Fibroblast of villous mesenchyme (primary cell): ENCODE results near the gene COPS6. TPM values are rescaled to one million over a fixed set of nuclear protein-coding genes. Genes with fewer than 3 reads are reported as not detected.
A peak's percentile ranks its signal among the peaks of the same experiment; 100 is the strongest.

Experiments used
- DNase-seq: peaks from one replicate; pipeline ENCODE4 v3.0.0-alpha.2; 2010; ENCODE audit warnings: low read depth
- H3K4me3 ChIP-seq: 2 replicates; pipeline ENCODE4 v1.5.1; 2011; ENCODE audit warnings: low read depth, mild to moderate bottlenecking, low read length
- total RNA-seq: library from RNA; depleted of rRNA; stranded (reverse); fragments of >200 nt; gene quantifications from 2 replicates; pipeline ENCODE4 v1.2.3, GENCODE V29; 2012
- TF ChIP-seq, protein P1 (sequence below): IDR thresholded peaks from 2 replicates; pipeline ENCODE4 v1.5.1; 2012; ENCODE audit warnings: low read depth, mild to moderate bottlenecking, low read length; ENCODE audit not compliant: insufficient read depth

The COPS6 gene
- total RNA-seq, result 104 and 113 TPM in 2 replicates

DNA sequence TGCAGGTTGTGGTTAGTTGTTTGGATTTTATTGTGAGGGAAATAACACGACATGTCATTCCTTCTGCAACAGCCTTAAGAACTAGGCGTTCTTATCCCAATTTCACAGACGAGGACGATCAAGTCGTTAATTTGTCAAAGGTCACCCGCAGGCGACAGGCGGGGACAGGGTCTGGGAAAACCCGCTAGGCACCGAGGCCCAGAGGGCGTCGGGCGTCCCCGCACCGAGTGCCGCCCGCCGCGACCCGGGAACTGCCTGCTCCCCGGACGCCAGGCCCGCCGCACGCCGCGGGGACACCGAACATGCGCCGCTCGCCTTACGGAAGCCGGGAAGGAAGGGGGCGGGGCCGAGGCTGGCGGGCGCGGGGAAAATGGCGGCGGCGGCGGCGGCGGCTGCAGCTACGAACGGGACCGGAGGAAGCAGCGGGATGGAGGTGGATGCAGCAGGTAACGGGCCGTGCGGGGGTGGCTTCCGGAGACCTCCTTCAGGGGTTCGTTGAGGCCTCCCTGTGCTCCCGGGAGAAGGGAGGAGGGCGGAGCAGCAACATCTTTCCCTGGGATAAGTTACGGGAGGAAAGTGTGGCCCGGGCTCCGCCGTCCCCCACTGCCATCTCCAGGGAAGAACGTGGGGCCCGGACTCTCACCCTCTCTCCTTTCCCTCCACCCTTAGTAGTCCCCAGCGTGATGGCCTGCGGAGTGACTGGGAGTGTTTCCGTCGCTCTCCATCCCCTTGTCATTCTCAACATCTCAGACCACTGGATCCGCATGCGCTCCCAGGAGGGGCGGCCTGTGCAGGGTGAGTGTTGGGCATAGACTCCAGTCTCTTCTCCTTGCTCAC is at the start of gene COPS6:
TSS of gene COPS6 (plus strand) at position 349 of the 837 bp plus-strand sequence. CDS start at position 371, 22 bp downstream.
- TF ChIP-seq, protein P1, sequence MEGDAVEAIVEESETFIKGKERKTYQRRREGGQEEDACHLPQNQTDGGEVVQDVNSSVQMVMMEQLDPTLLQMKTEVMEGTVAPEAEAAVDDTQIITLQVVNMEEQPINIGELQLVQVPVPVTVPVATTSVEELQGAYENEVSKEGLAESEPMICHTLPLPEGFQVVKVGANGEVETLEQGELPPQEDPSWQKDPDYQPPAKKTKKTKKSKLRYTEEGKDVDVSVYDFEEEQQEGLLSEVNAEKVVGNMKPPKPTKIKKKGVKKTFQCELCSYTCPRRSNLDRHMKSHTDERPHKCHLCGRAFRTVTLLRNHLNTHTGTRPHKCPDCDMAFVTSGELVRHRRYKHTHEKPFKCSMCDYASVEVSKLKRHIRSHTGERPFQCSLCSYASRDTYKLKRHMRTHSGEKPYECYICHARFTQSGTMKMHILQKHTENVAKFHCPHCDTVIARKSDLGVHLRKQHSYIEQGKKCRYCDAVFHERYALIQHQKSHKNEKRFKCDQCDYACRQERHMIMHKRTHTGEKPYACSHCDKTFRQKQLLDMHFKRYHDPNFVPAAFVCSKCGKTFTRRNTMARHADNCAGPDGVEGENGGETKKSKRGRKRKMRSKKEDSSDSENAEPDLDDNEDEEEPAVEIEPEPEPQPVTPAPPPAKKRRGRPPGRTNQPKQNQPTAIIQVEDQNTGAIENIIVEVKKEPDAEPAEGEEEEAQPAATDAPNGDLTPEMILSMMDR, result no peak
- peak; percentile 82 for DNase-seq
- peak within 1 kb of the TSS; percentile 95 for H3K4me3 ChIP-seq

DNA sequence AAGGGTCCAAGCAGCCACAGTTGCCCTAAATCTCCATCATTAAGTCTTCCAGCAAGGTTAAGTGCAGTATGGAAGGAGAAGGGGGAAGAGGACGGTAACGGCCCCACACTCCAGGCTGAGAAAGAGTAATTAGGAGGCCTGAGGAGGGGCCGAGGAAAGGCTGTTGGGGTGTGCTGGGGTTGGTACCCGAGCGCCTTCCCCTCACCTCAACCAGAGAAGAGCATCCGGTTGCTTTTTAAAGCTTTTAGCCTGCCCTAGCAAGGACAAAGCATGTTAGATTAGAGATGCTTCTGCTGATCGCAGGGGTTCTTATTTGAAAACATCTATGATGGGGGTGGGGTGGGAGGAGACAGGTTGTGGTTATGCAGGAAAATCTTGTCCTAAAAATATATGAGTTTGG is 48.2 kb upstream of the COPS6 start:
- H3K4me3 ChIP-seq, result no peak overlapping the region
- TF ChIP-seq, protein P1, result no peak
- no peak for DNase-seq

DNA sequence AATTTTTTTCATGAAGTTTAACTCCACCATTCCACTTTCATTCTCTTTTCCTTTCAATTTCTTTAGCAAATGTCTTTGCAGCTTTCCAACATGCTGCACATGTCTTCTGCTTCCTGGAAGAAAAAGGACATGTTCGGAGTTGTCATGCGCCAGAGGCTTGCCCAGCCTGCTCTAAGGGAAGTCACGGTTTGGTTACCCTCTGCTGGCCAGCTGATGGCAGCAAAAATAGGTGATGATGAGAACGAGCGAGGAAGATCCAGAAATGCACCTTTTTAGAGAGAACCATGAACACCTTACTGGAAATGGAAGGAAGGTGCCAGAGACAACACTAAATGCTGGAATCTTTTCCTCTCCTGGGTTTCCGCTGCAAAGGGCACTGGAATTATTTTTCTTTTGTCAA is 44.1 kb upstream of the COPS6 start:
- no peak overlapping the region for H3K4me3 ChIP-seq
- TF ChIP-seq, protein P1, result peak; percentile 14
- no peak for DNase-seq

DNA sequence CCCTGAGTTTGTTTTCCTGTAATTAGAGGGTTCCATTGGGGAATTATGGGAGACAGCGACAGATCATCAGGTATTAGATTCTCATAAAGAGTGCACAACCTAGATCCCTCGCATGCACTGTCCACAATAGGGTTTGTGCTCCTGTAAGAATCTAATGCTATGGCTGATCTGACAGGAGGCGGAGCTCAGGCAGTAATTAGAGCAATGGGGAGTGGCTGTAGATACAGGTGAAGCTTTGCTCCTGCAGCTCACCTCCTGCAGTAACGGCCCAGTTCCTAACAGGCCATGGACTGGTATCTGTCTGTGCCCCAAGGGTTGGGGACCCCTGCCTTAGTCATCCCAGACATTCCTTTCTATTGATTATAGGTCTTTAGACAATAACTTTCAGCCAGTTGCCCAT is 40.1 kb upstream of the COPS6 start:
- H3K4me3 ChIP-seq, result no peak overlapping the region
- TF ChIP-seq, protein P1, result no peak
- DNase-seq, result no peak

DNA sequence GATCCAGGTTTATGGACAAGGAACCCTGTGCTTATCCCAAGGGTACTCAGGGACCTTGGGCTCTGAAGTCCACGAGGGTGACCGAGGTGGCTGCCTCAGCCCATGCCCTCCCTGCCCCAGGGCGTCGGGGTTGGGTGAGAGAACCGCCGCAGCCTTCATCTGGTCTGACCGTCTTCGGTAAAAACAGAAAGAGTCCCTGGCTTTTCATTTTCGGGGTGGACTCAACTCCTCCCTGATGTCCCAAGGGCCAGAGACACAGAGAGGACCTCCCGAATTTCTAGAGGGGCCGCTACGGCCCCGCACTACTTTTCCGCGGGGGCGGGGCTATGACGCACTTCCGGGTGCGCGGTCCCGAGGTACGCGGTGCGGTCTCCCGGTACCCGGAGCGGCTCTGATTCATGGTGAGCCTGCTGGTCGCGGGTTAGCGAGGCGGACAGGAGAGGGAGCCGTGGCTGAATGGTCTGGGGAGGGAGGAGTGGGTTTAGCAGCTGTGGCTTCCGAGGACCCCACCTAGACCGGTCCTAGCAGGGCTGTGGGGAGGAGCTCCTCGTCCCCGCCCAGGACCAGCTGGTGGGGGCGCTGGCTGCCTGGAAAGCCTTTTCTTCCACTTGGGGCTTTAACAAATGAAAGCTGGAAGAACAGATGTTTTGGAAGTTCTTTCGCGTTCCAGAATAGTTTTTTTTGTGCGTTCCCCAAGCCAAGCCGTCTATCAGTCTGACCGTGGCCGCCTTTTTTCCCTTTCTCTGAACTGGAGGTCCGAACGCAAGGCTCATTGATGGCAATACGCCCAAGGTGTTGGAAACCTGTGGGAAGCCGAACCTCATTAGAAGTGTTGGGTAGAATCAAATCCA is 39.1 kb upstream of the COPS6 start, which contains the start of gene ZSCAN21:
TSS of gene ZSCAN21 (plus strand) at position 334 of the 851 bp plus-strand sequence. CDS start 7,233 bp downstream, outside the sequence.
- TF ChIP-seq, protein P1, result peak; percentile 7
- DNase-seq, result peak; percentile 89
- H3K4me3 ChIP-seq, result peak within 1 kb of the TSS; percentile 94

DNA sequence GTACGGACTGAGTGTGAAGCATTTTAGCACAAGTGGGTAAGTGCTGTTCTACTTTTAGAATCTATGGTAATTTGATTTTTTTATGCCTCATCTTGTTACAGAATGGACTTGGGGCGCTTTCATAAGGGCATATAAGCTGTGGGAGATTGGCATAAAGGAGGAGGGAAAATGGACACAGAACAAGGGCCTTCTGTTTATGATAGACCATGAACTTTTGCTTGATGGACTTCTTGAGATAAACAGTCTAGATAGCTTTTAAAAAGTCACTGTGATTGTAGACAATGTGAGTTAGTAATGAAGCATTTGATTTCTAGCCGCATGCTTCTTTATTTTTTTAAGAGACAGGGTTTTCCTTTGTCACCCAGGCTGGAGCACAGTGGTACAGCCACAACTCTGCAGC is 37.2 kb upstream of the COPS6 start:
- DNase-seq, result no peak
- no peak overlapping the region for H3K4me3 ChIP-seq
- TF ChIP-seq, protein P1, result no peak
